Activated CD4-positive, CD25-positive, alpha-beta regulatory T cell treated with anti-CD3 and anti-CD28 coated beads, Interleukin-2, amount 50 U/mL, for 16 hours (primary cell): ENCODE results near the gene COASY.
"Not testable (repeated sequence)": the region's sequence is repeated elsewhere in the genome, so short reads cannot be mapped to it uniquely, and the experiment has no call there.

Experiments
- DNase-seq: peaks from one replicate; pipeline ENCODE4 v3.0.0-alpha.2; 2020; ENCODE audit warnings: low read depth, low spot score

The COASY gene

GRCh38 chr17:42553161-42553818 is 8.7 kb upstream of the COASY start:
- DNase-seq = no peak

DNA sequence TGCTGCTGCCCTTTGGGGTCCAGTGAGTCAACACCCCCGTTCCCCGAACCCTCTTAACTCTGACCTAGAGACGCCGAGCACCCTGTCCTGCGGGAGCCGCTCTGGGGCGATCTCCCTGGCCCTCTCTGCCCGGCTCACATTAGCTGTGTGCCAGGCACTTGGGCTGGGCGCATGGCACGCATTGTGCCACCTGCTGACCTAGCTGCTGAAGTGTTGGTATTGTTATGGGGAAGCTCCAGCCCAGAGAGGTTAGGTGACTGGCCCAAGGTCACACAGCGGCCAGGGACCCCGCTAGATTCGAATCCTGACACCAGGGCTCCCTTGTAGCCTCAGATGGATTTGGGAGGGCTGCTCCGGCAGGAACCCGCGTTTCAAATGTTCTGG is 8.1 kb upstream of the COASY start:
- no peak for DNase-seq

GRCh38 chr17:42554250-42555121 is 7.5 kb upstream of the COASY start:
- DNase-seq = peak; percentile 34

GRCh38 chr17:42555122-42555622 is 6.8 kb upstream of the COASY start:
- DNase-seq = no peak

GRCh38 chr17:42555961-42556617 is 5.9 kb upstream of the COASY start:
- not testable (repeated sequence) for DNase-seq

DNA sequence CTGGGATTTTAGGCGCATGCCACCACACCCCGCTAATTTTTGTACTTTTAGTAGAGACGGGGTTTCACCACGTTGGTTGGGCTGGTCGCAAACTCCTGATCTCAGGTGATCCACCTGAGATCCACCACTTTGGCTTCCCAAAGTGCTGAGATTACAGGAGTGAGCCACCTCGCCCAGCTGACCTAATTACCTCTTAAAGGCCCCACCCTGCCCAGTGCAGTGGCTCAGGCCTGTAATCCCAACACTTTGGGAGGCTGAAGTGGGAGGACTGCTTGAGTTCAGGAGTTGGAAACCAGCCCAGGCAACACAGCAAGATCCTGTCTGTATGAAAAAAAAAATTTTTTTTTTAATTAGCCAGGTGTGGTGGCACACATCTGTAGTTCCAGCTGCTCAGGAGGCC is 2.9 kb upstream of the COASY start:
- no peak for DNase-seq

GRCh38 chr17:42560246-42560645 is 1.7 kb upstream of the COASY start:
- no peak for DNase-seq

DNA sequence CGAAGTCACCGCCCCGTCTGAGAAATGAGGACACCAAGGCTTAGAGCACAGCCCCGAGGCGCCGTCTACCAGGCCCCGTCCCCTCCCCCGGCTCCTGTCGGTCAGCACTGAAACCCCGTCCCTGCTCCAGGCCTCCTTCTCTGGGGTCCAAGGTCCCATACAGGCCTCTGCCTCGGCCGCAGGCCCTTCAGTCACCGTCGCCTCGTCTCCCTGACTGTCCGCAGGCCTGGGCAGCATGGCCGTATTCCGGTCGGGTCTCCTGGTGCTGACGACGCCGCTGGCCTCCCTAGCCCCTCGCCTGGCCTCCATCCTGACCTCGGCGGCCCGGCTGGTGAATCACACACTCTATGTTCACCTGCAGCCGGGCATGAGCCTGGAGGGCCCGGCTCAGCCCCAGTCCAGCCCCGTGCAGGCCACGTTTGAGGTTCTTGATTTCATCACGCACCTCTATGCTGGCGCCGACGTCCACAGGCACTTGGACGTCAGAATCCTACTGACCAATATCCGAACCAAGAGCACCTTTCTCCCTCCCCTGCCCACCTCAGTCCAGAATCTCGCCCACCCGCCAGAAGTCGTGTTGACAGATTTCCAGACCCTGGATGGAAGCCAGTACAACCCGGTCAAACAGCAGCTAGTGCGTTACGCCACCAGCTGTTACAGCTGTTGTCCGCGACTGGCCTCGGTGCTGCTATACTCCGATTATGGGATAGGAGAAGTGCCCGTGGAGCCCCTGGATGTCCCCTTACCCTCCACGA is 617 bp downstream of the COASY start:
- no peak for DNase-seq

- DNase-seq = no peak
Measured at GRCh38 chr17:42563143-42563509, 1.2 kb downstream of the COASY start.

- no peak for DNase-seq
Measured at GRCh38 chr17:42563543-42563942, 1.6 kb downstream of the COASY start.

DNA sequence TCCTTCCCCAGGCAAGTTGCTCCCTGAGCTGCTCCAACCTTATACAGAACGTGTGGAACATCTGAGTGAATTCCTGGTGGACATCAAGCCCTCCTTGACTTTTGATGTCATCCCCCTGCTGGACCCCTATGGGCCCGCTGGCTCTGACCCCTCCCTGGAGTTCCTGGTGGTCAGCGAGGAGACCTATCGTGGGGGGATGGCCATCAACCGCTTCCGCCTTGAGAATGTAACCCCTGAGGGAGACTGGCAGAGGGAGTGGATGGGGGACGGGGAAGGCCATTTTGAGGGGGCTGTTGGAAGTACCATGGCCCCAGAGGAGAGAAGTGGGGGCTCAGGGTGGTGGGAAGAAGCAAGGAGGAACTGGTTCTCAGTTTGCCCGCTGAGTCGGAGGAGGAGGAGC is 2.0 kb downstream of the COASY start:
- no peak for DNase-seq

- DNase-seq = no peak
Measured at GRCh38 chr17:42564815-42565522, 3.0 kb downstream of the COASY start.

DNA sequence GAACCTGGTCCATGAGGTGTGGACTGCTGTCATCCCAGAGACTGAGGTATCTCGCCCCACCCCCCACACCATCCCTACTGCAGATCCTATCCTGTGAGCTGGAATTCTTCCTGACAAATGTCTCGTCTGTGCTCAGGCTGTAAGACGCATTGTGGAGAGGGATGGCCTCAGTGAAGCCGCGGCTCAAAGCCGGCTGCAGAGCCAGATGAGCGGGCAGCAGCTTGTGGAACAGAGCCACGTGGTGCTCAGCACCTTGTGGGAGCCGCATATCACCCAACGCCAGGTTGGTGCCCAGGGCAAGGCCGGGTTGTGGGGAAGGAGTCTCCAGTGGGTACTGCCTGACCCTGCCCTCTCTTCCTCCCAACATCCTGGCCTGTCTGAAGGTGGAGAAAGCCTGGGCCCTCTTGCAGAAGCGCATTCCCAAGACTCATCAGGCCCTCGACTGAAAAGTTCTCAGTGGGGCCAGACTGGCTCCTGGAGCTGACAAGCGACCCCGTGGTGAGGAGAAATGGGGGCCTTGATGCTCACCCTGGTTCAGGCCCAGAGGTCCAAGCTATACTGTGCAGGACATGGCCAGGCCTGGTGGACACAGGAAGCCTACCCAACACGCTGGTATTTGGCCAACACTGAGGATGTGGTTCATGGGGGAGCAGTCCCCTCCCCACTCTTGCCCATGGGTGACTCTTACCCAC is 3.7 kb downstream of the COASY start:
- DNase-seq = no peak

GRCh38 chr17:42566215-42566882 is 4.4 kb downstream of the COASY start:
- no peak for DNase-seq

GRCh38 chr17:42566883-42567573 is 5.1 kb downstream of the COASY start, which contains the start of gene MLX:
Gene MLX, plus strand, starts transcription at chr17:42567100. Its CDS starts 25 bp downstream, at chr17:42567125.
- peak; percentile 81 for DNase-seq

DNA sequence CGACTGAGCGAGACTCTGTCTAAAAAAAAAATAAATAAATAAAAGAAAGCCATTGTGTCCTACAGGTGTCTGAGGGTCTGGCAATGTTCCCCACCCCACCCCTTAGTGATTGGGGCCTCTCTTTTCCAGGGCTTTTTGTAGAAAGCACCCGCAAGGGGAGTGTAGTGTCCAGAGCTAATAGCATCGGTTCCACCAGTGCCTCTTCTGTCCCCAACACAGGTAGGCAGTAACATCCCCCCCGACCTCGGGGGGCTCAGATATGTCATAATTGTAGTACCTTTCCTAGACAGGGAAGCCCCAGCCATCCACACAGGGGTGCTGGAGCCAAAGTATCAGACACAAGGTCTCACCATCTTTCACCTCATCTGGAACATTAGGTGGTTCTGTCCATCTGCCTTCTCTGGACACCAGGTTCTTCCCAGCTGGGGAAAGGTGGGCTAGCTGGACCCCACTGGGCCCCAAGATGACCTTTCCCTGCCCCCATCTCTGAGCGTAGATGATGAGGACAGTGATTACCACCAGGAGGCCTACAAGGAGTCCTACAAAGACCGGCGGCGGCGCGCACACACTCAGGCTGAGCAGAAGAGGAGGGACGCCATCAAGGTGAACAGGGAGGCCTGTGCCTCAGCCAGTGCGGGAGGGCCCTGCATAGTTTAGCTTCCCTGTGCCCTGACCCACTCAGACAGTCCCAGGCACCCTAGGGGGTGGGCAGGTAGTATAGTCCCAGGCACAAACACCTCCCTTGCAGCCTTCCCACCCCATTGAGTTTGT is 6.6 kb downstream of the COASY start:
- DNase-seq = no peak

GRCh38 chr17:42571435-42572225 is 9.7 kb downstream of the COASY start:
- DNase-seq = no peak

DNA sequence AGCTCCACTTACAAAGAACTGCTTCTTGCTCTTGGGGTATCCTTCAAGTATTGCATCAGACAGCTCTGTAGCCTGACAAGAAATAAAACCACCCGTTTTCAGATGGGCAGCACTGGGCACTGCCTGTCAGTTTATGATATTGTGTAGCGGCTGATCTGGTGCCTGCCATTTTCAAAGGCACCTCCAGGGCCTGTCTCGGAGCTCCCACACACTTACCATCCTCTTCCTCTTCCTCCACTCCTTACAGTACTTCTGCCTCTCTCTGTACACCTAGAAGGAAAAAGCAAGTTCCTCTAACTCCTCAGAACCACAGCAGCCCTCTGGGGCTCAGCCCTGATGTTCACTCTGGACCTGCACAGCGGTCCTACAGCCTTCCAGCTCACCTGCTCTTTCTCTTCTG is 11.1 kb downstream of the COASY start:
- no peak for DNase-seq
